ENCODE measurements around the gene CFAP97D2. TPM values are rescaled to one million over a fixed set of nuclear protein-coding genes. Genes with fewer than 3 reads are reported as not detected.

Gene CFAP97D2
- total RNA-seq, 1 donor from 2014 or later, result not detected

- Histone ChIP-seq H3K9me3 (no peaks in the 10 kb centered on the region), H3K27ac (no peak overlapping the region), H3K4me1 (no peaks in the 10 kb centered on the region), H3K4me3 (no peak overlapping the region), H3K36me3 (no peaks in the 10 kb centered on the region), H3K27me3 (no peaks in the 10 kb centered on the region)
- no peak for DNase-seq (ENCODE audit: low spot score in 2 of 2)
- no peak for TF ChIP-seq CTCF (IDR thresholded peaks at IDR 0.05)
- intact Hi-C loops (cut with DNase I), result loop anchor here (10.0 kb wide), 1 partner anchor 162 kb away; the partner anchor contains the start of gene C13orf46
Measured at GRCh38 chr13:114136576-114136975, 42.5 kb upstream of the CFAP97D2 start.

GRCh38 chr13:114140131-114140905 is 38.7 kb upstream of the CFAP97D2 start:
- peak overlapping the region in 1 of 2 donors; percentile 22 for H3K4me3 ChIP-seq
- TF ChIP-seq CTCF (IDR thresholded peaks at IDR 0.05), result no peak
- no peaks in the 10 kb centered on the region for H3K4me1 ChIP-seq
- intact Hi-C loops (cut with DNase I), result no loop called here
- H3K27me3 ChIP-seq, result no peaks in the 10 kb centered on the region
- H3K27ac ChIP-seq, result no peak overlapping the region
- no peaks in the 10 kb centered on the region for H3K36me3 ChIP-seq
- no peak for DNase-seq (ENCODE audit: low spot score in 2 of 2)
- no peaks in the 10 kb centered on the region for H3K9me3 ChIP-seq

- Histone ChIP-seq H3K4me3 (no peak overlapping the region), H3K4me1 (no peaks in the 10 kb centered on the region), H3K36me3 (no peaks in the 10 kb centered on the region), H3K9me3 (no peaks in the 10 kb centered on the region), H3K27ac (no peak overlapping the region), H3K27me3 (no peaks in the 10 kb centered on the region)
- intact Hi-C loops (cut with DNase I), result no loop called here
- no peak for DNase-seq (ENCODE audit: low spot score in 2 of 2)
- TF ChIP-seq CTCF (IDR thresholded peaks at IDR 0.05), result no peak
Measured at GRCh38 chr13:114140906-114141250, 38.2 kb upstream of the CFAP97D2 start.

GRCh38 chr13:114141261-114141996 is 37.6 kb upstream of the CFAP97D2 start:
- no peak for TF ChIP-seq CTCF (IDR thresholded peaks at IDR 0.05)
- no peaks in the 10 kb centered on the region for H3K9me3 ChIP-seq
- no peak overlapping the region for H3K27ac ChIP-seq
- no peaks in the 10 kb centered on the region for H3K36me3 ChIP-seq
- DNase-seq (ENCODE audit: low spot score in 2 of 2), result no peak
- no peaks in the 10 kb centered on the region for H3K27me3 ChIP-seq
- intact Hi-C loops (cut with DNase I), result no loop called here
- H3K4me3 ChIP-seq, result no peak overlapping the region
- no peaks in the 10 kb centered on the region for H3K4me1 ChIP-seq

- Histone ChIP-seq H3K9me3 (no peaks in the 10 kb centered on the region), H3K4me1 (no peaks in the 10 kb centered on the region), H3K4me3 (no peak overlapping the region), H3K27ac (no peak overlapping the region), H3K36me3 (no peaks in the 10 kb centered on the region), H3K27me3 (no peaks in the 10 kb centered on the region)
- no peak for TF ChIP-seq CTCF (IDR thresholded peaks at IDR 0.05)
- DNase-seq (ENCODE audit: low spot score in 2 of 2), result peak in 1 of 2 donors; percentile 59
- intact Hi-C loops (cut with DNase I), result no loop called here
Measured at GRCh38 chr13:114142137-114142550, 36.9 kb upstream of the CFAP97D2 start.

Data from ascending aorta (tissue), 2 donors.